Upper lobe of left lung (tissue), 6 donors: ENCODE measurements around the gene DHRS1. TPM values are rescaled to one million over a fixed set of nuclear protein-coding genes. Genes with fewer than 3 reads are reported as not detected.

Source experiments
- ATAC-seq, 2 donors: fragments of 200-7000 bp; cut with Tn5 transposase; one replicate each; pipeline ENCODE4 v1.9.1; 2022; ENCODE audit warnings: mild to moderate bottlenecking in 2 of 2, moderate library complexity in 2 of 2; ENCODE audit not compliant: low FRiP score in 2 of 2
- DNase-seq, 2 donors: peaks; one replicate each; pipeline ENCODE4 v3.0.0-alpha.2; 2019 to 2020
- H3K27ac ChIP-seq, 4 donors: fragments of 200-600 bp; sonication (generic); one replicate each; pipeline ENCODE4 v1.5.1; 2016 to 2019
- H3K27me3 ChIP-seq, 4 donors: fragments of 200-600 bp; sonication (generic); one replicate each; pipeline ENCODE4 v1.5.1; 2017 to 2019
- H3K36me3 ChIP-seq, 4 donors: fragments of 200-600 bp; sonication (generic); one replicate each; pipeline ENCODE4 v1.5.1; 2016 to 2019
- H3K4me1 ChIP-seq, 4 donors: fragments of 200-600 bp; sonication (generic); one replicate each; pipeline ENCODE4 v1.5.1; 2018 to 2019
- H3K4me3 ChIP-seq, 4 donors: fragments of 200-600 bp; sonication (generic); one replicate each; pipeline ENCODE4 v1.5.1; 2017 to 2019; ENCODE audit warnings: mild to moderate bottlenecking in 2 of 4, moderate library complexity in 1 of 4
- H3K9me3 ChIP-seq, 4 donors: fragments of 200-600 bp; sonication (generic); one replicate each; pipeline ENCODE4 v1.5.1; 2018 to 2019
- CTCF ChIP-seq, 6 experiments: fragments of 450-650 bp in 4 of 6; fragments of 200-600 bp in 2 of 6; sonication (generic) in 2 of 6; IDR thresholded peaks; one replicate each; pipeline ENCODE4 v1.5.1; 2016 to 2019; ENCODE audit warnings: antibody characterized with exemption in 6 of 6
- EP300 ChIP-seq, 4 donors: sonication (generic); formaldehyde crosslinking; IDR thresholded peaks; one replicate each; pipeline ENCODE4 v1.5.1; 2017; ENCODE audit warnings: antibody characterized with exemption in 4 of 4, control low read depth in 2 of 4
- POLR2A ChIP-seq, 4 donors: fragments of 450-650 bp; IDR thresholded peaks; one replicate each; pipeline ENCODE4 v1.5.1; 2016 to 2017; ENCODE audit warnings: antibody characterized with exemption in 4 of 4, mild to moderate bottlenecking in 2 of 4
- POLR2AphosphoS5 ChIP-seq, 2 donors: sonication (generic); formaldehyde crosslinking; IDR thresholded peaks; one replicate each; pipeline ENCODE4 v1.5.1; 2017; ENCODE audit warnings: antibody characterized with exemption in 2 of 2
- WGBS, 2 donors: methylation state at CpG; one replicate each; pipeline ENCODE4 v1.1.5; 2017 to 2018; 5-methylcytosine and 5-hydroxymethylcytosine counted together
- total RNA-seq, 6 donors: library from RNA; depleted of rRNA in 4 of 6; stranded (reverse); fragments of >200 nt in 4 of 6; gene quantifications; one replicate each; pipeline versions ENCODE4 v1.1.0 to v1.2.1, GENCODE V29; 2016 to 2021
- donor health status: DM: no; HTN: no; CAD: no; lungs with moderate emphysema.
- donor health status: DM: no; HTN: yes; CAD: no; lungs with severe emphysema.

The DHRS1 gene
- total RNA-seq, 6 donors from 2014 or later = 23.0 to 60.3 (median 32.8) TPM

- Histone ChIP-seq H3K4me1 (peaks cover 74 to 85% (median 80%) of the 10 kb centered on the region in 4 donors), H3K27ac (peak overlapping the region; percentile 79 to 93 (median 91))
- 61% methylated on average over 5 of the region's 5 CpGs for WGBS, 2 donors
Measured at GRCh38 chr14:24314377-24315193, 15.0 kb upstream of the DHRS1 start.

GRCh38 chr14:24313913-24314312, 14.3 kb upstream of the DHRS1 start:
- H3K27me3 ChIP-seq = no peaks in the 10 kb centered on the region
- H3K27ac ChIP-seq = peak overlapping the region; percentile 79 to 93 (median 91)
- 67 to 73% methylated on average over 2 of the region's 2 CpGs for WGBS, 2 donors
- no peak overlapping the region for H3K4me3 ChIP-seq
- no peaks in the 10 kb centered on the region for H3K9me3 ChIP-seq
- no peak for TF ChIP-seq POLR2AphosphoS5 (IDR thresholded peaks at IDR 0.05)
- TF ChIP-seq EP300 (IDR thresholded peaks at IDR 0.05) = no peak
- TF ChIP-seq POLR2A (IDR thresholded peaks at IDR 0.05) = no peak
- TF ChIP-seq CTCF (IDR thresholded peaks at IDR 0.05) = no peak
- peaks cover 80 to 92% (median 86%) of the 10 kb centered on the region in 4 donors for H3K4me1 ChIP-seq
- ATAC-seq (no peak), DNase-seq (no peak)
- peaks cover 0 to under 1% (median 0%) of the 10 kb centered on the region in 4 donors for H3K36me3 ChIP-seq

More at GRCh38 chr14:24314377-24315193, 15.0 kb upstream of the DHRS1 start:
- peaks cover 0 to 5% (median 2%) of the 10 kb centered on the region in 4 donors for H3K36me3 ChIP-seq
- H3K4me3 ChIP-seq = peak overlapping the region in 1 of 4 donors; percentile 25
- TF ChIP-seq CTCF (IDR thresholded peaks at IDR 0.05) = no peak
- TF ChIP-seq POLR2A (IDR thresholded peaks at IDR 0.05) = no peak
- TF ChIP-seq POLR2AphosphoS5 (IDR thresholded peaks at IDR 0.05) = no peak
- no peak for TF ChIP-seq EP300 (IDR thresholded peaks at IDR 0.05)
- H3K9me3 ChIP-seq = no peaks in the 10 kb centered on the region
- ATAC-seq (no peak), DNase-seq (no peak)
- H3K27me3 ChIP-seq = no peaks in the 10 kb centered on the region

GRCh38 chr14:24312736-24313507, 13.3 kb upstream of the DHRS1 start:
- Histone ChIP-seq H3K4me1 (peaks cover 80 to 99% (median 92%) of the 10 kb centered on the region in 4 donors), H3K27ac (peak overlapping the region; percentile 79 to 93 (median 91)), H3K36me3 (peaks cover 0 to 5% (median 1%) of the 10 kb centered on the region in 4 donors), H3K27me3 (no peaks in the 10 kb centered on the region), H3K9me3 (no peaks in the 10 kb centered on the region), H3K4me3 (no peak overlapping the region)
- ATAC-seq = peak in 1 of 2 donors; percentile 18
- 37 to 50% methylated on average over 9 of the region's 9 CpGs for WGBS, 2 donors
- TF ChIP-seq EP300 (IDR thresholded peaks at IDR 0.05) (peak in 1 of 4 donors; percentile 45), POLR2AphosphoS5 (IDR thresholded peaks at IDR 0.05) (peak; percentile 75 to 79), POLR2A (IDR thresholded peaks at IDR 0.05) (peak in 1 of 4 donors; percentile 21), CTCF (IDR thresholded peaks at IDR 0.05) (no peak)
- DNase-seq = peak in 1 of 2 donors; percentile 81

GRCh38 chr14:24311837-24312615, 12.4 kb upstream of the DHRS1 start:
- Histone ChIP-seq H3K4me1 (peaks cover 79 to 94% (median 86%) of the 10 kb centered on the region in 4 donors), H3K27me3 (no peaks in the 10 kb centered on the region), H3K4me3 (peak overlapping the region; percentile 29 to 58 (median 51)), H3K27ac (peak overlapping the region; percentile 79 to 93 (median 91)), H3K36me3 (peaks cover 0 to 11% (median 7%) of the 10 kb centered on the region in 4 donors), H3K9me3 (no peaks in the 10 kb centered on the region)
- WGBS, 2 donors = 89 to 100% methylated on average over 1 of the region's 1 CpG
- TF ChIP-seq POLR2A (IDR thresholded peaks at IDR 0.05) = no peak
- TF ChIP-seq CTCF (IDR thresholded peaks at IDR 0.05) = peak in 1 of 6 experiments; percentile 13
- TF ChIP-seq POLR2AphosphoS5 (IDR thresholded peaks at IDR 0.05) = peak in 1 of 2 donors; percentile 64
- no peak for TF ChIP-seq EP300 (IDR thresholded peaks at IDR 0.05)
- DNase-seq = no peak
- ATAC-seq = peak; percentile 3 to 5
